Stimulated activated CD4-positive, alpha-beta T cell treated with anti-CD3 and anti-CD28 coated beads, TNF-alpha, amount 100 ng/mL, for 1 hour (primary cell): ENCODE results near the gene CILP2.

Experiments
- DNase-seq, 3 donors: peaks; one replicate each; pipeline ENCODE4 v3.0.0-alpha.2; 2020; ENCODE audit warnings: low read depth in 3 of 3, low spot score in 1 of 3

The CILP2 gene

GRCh38 chr19:19562665-19563347, 24.7 kb downstream of the CILP2 start:
- no peak for DNase-seq

DNA sequence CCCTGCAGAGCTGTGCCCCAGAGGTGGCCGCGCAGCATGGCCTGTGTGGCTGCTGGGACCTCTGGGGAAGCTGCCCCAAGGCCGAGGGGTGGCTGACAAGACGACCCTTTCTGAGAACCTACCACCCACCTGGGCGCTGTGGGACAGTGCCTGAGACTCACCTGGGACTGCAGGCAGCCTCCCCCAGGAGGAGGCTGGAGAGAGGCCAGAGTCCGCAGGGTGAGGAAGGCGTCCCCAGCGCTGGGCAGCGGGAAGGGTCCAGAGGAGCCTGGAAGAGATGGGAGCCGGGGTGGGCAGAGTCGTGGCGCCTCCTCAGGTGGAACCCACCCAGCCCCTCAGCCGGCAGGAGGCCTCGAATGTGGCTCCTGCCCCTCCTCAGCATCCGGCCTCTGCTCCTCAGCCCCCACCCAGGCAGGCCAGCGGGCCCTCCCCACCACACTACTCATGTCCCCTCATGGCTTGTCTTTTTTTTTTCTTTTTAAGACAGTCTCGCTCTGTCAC, 25.3 kb downstream of the CILP2 start:
- DNase-seq, result no peak

DNA sequence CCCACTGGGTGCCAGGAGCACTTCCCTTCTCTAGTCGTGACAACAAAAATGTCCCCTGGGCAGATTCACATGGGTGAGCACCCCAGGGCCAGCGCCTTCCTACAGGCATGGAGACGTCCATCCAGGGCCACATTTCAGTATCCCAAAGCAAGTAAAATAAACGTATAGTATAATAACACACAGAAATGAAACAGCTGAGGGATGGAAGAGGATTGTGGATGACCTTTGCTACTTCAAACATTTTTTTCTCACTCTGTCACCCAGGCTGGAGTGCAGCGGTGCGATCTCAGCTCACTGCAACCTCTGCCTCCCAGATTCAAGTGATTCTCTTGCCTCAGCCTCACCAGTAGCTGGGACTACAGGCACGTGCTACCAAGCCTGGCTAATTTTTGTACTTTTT, 28.2 kb downstream of the CILP2 start:
- no peak for DNase-seq

DNA sequence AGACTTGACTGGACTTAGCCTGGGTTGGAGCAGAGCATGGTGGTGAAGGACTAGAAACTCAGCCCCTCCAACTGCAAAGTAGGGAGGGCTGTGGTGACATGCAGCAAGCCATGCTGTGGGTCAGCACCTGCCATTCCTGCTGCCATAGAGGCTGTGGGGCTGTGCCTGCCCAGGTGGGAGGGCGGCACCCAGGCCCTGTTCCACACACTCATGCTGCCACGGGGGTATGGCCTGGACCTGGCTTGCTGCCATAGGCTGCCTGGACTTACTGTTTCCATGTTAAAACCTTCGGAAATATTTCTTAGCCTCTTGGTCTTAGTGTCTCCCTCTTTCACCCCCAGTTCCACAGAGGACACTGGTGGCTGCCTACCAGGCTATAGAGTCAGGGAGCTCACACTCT, 29.3 kb downstream of the CILP2 start:
- DNase-seq, result no peak

GRCh38 chr19:19568802-19569756, 31.0 kb downstream of the CILP2 start:
- no peak for DNase-seq

DNA sequence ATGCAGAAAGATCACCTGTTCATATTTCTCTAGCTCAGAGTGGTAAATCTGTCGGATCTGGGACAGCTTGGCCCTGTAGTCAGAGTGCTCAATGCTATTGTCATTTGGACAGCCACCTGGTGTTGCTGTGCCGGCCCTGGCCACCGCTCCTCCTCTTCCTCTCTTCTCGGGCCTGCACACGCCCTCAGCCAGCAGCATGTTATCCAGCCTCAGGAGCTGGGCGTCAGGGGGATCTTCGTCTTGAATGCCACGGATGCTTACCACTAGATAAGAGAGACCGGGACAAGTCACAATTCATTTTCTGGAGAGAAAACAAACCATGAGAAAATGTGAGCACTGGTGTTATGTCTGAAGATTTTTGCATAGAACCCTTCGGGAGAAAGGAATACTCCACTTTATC, 32.5 kb downstream of the CILP2 start:
- no peak for DNase-seq

DNA sequence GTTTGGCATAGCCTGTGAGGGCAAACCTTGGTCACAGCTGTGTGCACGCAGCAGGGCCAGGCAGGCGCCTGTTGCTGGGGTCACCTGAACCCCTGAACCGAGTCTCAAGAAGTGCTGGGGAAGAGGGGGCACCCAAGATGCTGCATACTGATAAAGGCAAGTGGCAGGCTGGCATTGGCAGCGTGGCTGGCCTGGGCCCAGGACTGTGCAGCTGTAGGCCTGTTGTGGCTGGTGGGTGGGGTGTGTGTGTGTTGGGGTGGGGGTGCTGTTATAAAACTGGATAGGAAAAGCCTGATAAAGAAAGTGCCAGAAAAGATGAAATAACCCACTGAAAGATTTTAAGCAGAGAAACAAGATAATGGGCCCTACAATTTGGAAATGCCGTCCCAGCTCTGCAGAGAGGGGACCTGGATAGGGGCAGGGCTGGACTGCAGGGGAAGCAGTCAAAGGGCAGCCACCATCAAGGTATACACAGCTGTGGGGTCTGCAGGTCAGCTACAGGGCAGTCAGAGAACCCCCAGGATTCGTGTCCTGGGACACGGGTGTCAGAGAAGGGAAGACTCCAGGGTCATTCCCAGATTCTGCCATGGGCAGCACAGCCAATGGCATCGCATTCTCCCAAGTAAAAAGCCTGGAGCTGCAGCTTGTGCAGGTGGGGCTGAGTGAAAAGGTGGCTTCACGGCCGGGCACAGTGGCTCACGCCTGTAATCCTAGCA, 33.2 kb downstream of the CILP2 start:
- no peak for DNase-seq

DNA sequence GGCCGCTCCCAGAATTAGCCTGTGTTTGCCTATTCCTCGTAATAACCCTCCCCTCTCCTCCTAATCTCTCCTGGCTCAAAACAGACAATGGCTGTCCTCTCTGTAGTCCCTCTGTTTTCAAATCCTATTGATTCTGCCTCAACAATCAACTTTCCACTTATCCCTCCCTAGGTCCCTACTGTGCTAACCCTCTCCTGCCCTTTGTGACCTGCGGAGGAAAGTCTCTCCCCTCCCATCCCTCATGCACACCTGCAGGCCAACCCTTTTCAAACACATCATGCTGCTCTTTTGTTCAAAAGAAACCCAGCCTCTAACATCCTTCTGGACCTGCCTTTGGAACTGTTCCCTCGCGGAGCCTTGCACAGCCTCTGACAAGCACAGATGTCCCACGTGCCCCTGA, 37.3 kb downstream of the CILP2 start:
- no peak for DNase-seq

- DNase-seq, result no peak
These were observed 40.2 kb downstream of the CILP2 start for GRCh38 chr19:19578252-19578651.

DNA sequence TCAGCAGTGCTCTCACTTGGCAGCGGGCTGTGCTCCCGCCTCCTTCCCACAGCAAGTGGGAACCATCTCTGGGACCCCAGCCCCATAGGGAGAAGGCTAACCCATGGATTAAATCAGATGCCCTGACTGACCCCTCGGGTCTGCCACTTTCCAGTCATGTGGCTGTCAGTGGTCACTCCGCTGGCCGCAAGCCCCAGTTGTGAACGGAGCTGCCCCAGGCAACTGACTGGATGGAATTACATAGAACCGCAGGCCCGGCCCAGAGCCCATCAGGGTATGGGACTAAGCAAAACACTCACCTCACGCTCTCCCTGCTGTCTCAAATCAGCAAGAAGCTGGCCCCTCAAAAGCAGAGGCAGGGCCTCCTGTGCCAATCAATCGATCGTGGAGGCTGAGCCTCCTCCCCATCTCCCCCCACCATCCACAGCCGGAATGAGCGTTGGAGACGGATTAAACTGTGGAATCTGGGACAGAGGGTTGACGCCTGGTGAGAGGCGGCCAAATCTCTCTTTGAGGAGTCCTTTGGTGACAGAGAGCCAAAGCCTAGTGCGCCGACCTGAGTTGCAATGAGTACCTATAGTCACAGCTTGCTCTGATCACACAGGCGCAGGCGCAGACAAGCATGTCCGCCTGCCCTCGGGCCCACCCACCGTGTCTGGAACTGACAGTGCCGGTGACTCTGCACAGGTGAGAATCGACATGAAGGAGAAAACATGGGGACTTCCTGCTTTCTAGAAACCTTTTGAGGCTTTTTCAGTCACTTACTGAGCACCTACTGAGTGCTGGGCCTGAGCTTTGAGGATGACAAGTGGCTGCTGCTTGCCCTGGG, 41.7 kb downstream of the CILP2 start:
- no peak for DNase-seq

DNA sequence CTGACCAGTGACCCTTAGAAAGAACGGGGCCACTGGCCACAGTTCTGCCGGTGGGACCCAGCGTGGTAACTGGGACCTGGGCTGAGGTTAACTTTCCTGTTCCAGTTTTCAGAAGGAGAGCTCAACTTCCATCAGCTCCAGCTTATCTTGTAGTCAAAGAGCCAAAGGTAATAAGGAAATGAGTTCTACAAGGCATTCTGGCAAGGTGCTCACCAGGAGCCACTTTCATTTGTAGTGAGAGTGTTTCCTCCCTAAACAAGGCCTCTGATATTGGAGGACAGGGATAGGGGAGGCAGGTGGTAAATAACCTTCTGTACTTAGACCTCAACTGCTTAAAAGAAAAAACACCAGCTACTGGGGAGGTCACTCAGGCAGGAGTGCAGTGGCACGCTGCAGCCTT, 42.4 kb downstream of the CILP2 start:
- DNase-seq, result no peak

- no peak for DNase-seq
These were observed 43.3 kb downstream of the CILP2 start for GRCh38 chr19:19581391-19581790.

DNA sequence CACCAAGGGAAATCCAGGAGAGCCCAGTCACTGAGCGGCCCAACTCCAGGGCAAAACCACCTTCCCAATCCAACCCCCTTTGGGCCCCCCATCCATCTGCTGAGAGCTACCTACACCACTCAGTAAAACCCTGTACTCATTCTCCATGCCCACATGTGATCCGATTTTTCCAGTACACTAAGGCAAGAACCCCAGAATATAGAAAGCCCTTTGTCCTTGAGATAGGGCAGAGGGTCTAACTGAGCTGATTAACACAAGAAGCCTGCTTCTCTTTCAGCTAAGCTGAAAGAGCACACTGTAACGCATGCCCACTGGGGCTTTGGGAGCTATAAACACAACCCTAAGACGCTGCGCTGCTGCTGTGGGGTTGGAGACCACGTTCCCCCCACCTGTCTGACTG, 44.4 kb downstream of the CILP2 start:
- DNase-seq, result no peak

- no peak for DNase-seq
These were observed 46.3 kb downstream of the CILP2 start for GRCh38 chr19:19584356-19584755.

- no peak for DNase-seq
These were observed 49.7 kb downstream of the CILP2 start for GRCh38 chr19:19587771-19588170.

- no peak for DNase-seq
These were observed 50.5 kb downstream of the CILP2 start for GRCh38 chr19:19588546-19588945.

GRCh38 chr19:19591133-19591825, 53.2 kb downstream of the CILP2 start:
- peak in 2 of 3 donors; percentile 41 to 53 for DNase-seq

DNA sequence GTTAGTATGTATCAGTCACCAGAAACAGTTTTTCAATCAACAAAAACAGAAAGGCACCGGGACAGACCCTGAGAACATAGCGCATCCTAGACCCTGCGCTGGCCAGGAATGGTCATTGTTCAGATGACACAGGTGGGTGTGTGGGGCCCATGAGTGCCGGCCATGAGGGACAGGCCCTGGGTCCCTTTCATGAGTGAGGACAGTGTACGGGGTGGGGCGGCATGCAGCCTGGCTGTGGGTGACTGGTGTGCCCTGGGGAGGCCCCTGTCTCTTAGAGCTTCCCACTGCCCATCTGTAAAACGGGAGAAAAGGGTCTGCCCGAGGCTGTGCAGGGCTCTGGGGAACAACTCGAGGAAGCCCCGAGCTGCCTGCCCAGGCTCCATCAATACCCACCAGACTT, 54.6 kb downstream of the CILP2 start:
- no peak for DNase-seq

- no peak for DNase-seq
These were observed 56.3 kb downstream of the CILP2 start for GRCh38 chr19:19594381-19594780.

GRCh38 chr19:19595171-19595701, 57.2 kb downstream of the CILP2 start:
- no peak for DNase-seq
